H4 (cell line): ENCODE data around the gene FBXL15. TPM values are rescaled to one million over a fixed set of nuclear protein-coding genes. Genes with fewer than 3 reads are reported as not detected.

Source experiments
- DNase-seq: peaks from one replicate; pipeline ENCODE4 v3.0.0-alpha.2; 2015; ENCODE audit warnings: low spot score
- total RNA-seq: library from RNA; depleted of rRNA; stranded (reverse); fragments of >200 nt; shearing (Covaris generic); gene quantifications from 2 replicates; pipeline ENCODE4 v1.2.3, GENCODE V29; 2014

Gene FBXL15
- total RNA-seq, 1 experiment from 2014 or later: 7.3 TPM

DNA sequence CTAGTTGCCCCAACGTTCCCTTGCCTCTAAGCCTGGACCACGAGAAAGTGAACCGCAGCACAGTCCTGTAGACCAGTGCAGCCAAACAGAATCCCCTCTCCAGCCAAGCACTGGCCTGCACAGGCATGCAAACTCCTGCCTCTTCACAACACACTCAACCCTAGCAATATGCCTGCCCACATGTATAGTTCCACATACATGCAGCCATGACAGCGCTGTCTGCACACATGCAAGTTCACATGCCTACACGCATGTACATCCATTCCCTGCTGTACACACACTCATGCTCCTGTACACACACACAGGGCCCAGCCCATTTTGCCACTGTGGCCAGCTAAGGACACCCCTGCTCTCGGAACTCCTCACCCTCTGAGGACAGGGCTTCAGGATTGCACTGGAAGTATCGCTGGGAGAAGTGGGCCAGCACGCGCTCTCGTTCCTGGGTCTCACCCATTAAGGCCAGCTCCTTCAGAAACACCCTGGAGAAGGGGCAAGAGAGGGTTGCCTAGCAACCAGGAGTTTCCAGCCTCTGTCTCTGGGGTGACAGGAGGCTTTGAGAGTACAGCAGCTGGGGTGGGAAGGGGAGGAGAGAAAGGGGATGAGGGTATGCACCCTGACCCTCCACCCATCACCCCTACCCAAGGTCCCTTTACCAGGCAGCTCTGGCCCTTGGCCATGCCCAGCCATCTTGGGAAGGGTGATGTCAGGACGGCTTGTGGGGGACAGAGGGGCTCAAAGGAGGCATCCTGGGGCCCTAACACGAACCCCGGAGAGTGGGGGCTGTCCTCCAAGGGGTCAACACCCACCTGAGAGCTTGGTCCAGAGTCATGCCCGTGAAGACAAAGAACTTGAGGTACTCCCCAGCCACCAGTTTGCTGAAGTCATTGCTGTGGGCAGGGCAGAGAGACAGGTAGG, 9.0 kb upstream of the FBXL15 start:
- no peak for DNase-seq

DNA sequence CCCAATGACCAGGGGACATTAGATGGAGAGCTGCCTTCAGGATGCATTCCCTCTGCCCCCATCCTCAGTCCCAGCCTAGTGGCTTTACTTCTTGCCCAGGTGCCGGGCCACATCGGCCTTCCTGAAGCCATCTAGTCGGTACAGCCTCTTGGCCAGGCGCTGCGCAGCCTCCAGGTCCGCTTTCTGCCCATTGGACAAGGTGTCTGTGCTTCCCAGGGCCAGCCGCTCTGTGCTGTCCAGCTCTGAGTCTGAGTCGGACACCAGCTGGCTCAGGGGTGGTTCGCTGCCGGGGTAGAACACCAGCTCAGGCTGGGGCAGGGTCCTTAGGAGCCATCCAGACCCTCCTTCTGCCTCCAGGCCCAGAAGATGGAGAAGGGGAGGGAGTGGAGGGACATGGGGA, 8.3 kb upstream of the FBXL15 start:
- DNase-seq: no peak

DNA sequence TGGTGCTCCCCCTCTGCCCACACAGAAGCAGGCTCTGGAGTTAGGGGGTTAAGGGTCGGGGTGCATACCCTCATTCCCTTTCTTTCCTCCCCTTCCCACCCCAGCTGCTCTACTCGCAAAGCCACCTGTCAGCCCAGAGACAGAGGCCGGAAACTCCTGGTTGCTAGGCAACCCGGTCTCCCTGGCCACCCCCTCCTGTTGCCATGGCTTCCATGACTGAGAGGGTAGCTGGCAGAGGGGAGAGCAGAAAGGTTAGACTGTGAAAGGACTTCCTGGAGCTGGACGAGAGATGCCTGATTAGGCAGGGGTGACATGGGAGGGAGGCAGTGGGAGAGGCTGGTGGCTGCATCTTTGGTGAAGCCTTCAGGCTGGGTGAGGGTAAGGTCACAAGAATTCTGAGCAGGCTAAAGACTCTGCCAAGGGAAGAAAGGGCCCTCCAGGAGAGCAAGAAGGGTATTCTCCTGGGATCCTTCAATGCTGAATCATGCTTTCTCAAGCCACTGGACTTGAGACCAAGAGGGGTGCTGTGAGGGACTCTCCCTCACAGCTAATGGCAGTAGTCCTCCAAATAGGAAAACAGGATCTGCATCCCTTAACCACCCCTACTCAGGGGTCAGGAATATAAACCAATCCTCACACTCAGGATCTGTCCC, 7.5 kb upstream of the FBXL15 start:
- DNase-seq: no peak

DNA sequence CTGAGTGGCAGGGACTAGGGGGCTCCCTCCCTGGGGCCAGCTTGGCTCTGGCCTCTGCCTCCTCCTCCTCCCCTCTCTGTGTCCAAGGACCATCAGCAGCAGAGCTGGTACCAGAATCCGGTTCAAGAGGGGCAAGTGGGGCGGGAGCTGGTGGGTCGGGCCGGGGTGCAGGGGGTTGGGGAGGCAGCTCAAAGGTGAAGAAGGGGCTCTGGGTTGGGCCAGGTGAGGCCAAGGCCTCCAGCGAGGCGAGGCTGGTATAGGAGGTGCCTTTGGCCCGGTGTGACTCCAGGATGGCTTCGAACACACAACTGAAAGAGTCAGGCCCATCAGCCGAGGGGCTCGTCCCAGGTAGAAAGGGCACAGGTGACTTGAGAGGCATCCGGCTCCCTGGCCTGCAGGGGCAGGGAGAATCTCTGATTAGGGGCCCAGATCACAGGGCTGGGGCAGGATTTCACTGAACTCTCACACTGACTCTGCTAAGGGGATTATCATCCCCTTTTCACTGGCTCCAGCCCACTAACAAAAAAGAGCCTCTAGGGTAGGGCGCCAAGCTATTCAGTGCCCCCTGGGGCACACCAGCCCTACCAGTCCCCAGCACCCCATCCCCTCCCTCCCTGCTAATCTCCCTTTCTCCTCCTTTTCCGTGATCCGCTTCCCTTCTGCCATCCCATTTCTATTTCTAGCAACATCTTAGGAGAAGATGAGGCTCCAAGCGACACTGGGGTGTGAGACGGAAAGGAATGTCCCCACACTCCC, 6.7 kb upstream of the FBXL15 start:
- DNase-seq: no peak

DNA sequence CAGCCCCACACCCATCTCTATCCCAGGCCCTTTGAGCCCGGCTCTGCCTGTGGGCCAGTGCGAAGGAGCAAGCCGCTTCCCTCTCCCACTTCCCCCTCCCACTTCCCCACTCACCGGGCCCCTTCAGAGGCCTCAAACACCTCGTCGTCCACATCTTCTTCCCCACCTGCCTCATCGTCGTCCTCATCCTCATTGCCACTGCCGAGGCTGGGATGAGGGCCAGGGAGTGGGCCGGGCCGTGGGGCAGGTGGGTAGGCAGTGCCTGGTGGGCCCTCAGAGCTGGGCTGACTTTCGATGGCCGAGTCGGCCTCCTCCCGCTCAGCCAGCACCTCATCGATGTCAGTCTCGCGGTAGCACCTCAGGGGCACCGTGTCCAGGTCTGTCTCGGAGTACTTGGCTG, 5.9 kb upstream of the FBXL15 start:
- DNase-seq: no peak

DNA sequence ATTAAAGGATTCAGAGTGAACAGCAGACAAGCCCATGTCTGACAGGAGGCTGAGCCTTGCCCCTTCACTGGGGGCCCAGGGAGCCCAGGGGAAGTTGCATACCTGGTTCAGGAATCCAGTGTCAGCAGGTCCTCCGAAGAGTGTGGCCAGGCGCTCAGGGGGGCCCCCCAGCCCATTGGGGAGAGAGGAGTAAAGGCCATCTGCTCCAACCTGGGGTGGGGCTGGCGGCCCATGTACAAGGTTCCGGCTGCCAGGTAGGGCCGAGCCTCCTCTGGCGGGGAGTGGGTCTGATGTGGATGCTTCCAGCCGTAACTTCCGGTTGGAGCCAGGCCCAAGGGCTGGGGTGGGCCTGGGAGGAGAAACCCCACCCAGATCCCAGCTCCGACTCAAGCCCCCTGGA, 4.4 kb upstream of the FBXL15 start:
- DNase-seq: no peak

DNA sequence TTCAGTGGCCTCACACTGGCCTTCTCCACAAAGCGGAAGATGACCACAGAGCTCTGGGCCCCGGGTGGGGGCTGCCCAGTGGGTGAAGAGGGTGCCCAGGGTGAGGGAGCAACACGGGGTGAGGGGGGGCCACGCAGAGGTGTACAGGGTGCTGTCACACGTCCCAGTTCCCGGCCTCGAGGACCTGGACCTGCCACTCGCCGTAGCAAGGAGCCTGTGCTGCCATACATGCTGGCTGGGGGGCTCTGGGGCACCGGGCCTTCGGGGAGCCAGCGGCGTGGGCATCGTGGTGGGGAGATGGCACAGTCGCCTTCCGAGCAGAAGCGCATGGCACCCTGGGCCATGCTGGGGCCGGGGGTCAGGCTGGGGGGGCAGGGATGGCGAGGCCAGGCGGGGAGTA, 3.9 kb upstream of the FBXL15 start:
- DNase-seq: no peak

DNA sequence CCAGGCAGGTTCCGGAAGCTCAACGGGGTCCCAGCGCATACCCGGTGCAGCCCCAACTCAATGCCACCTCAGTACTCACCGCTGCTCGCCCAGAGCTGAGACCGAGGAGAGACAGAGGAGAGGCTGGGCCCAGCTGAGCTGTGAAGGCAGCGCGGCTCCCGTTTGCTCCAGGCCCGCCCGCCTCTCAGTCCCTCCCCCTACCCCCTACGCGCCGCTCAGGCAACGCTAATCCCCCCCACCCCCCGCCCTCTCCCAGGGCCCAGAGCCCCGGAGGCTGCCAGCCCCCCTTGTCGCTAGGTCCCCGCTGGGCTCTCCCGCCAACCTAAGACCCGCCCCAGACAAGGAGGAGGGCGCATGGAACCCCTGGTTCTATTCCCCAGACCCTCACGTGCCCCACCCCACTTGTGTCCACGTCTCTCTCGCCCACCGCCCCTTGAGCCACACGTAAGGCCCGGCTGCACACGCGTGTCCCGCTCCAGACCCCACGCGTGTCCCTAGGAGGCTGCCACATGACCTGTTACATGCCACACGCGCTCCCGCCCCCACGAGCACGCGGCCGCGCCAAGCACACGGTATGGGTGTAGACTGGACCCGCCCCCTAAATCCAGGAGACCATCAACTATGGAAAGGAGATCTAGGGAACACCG, 1.9 kb upstream of the FBXL15 start, which contains the start of gene PSD:
PSD (minus strand) TSS at position 164 of the 647 bp plus-strand sequence. CDS start 1,747 bp downstream, outside the sequence.
- no peak for DNase-seq

DNA sequence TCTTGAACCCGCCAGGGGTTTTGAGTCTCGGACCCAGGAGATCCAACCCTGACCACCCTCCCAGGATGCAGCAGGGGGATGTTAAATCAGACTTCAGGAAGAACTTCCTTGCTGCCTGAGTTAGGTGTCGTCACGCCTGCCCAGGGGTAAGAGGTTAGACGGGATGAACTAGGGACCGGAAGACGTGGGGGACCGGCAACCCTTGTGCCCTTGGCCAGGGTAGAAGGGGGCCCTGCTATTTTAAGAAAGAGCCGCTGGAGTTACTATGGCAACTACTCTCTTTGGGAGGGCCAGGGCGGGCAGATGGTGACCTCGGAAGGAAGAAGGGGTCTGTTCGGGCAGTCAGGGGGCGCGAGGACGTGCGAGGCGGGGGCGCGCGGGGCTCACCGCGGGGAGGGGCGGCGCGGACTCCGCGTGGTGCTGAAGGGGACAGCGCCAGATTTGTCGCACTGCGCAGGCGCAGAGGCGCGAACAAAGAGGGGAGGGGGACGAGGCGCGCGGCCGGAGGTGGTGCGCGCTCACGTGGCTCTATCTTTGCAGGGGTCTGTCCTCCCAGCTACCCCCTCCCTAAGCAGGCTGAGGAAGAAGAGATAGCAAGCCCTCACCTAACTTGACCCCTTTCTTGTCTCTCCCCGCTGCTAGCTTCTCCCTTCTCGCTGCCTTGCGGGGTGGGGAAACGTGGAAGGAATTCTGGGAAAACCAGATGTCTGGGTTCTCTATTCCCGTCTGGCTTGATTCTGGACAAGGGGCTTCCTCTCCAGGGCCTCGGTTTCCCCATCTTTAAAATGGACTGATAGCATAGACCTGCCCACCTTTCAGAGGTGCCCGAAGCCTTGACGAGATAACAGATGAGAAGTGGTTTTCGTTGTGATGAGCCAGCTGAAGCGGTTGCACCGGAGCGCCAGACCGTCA, 1.1 kb upstream of the FBXL15 start:
- no peak for DNase-seq

DNA sequence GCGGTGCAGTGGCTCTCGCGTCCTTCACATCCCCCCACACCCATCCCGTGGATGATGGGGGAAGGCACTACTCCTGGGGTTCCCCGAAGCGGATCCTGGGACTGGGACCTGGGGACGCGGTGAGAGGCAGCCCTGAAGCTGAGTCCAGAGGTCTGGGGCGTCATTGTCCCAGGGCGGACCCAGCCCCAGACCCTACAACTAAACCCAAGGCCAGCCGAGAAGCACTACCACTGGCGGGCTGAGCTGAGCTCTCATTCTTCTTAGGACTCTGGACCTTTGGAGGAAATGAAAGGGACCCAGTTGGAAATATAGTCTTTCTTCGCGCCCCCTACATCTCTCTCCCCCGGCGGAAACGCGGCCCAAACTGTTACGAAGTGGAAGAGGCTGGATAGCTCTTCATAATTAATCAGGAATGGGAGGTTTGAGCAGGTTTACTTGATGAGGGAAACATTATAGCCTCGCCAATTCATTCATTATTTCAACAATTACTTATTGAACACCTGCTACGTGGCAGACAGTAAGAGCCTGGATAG, 389 bp upstream of the FBXL15 start:
- DNase-seq: no peak

DNA sequence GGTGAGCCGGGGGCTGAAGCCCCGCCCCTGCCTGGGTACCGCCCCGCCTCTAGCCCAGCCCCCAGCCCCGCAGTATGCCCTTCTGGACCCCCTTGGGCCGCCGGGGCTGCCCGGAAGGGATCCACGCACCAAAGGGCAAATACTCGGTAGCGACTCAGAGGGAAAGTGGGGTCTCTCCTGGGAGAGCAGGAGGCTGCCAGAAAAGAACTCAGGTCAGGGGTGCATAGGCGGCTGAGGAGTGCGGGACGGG, 796 bp downstream of the FBXL15 start:
- no peak for DNase-seq

DNA sequence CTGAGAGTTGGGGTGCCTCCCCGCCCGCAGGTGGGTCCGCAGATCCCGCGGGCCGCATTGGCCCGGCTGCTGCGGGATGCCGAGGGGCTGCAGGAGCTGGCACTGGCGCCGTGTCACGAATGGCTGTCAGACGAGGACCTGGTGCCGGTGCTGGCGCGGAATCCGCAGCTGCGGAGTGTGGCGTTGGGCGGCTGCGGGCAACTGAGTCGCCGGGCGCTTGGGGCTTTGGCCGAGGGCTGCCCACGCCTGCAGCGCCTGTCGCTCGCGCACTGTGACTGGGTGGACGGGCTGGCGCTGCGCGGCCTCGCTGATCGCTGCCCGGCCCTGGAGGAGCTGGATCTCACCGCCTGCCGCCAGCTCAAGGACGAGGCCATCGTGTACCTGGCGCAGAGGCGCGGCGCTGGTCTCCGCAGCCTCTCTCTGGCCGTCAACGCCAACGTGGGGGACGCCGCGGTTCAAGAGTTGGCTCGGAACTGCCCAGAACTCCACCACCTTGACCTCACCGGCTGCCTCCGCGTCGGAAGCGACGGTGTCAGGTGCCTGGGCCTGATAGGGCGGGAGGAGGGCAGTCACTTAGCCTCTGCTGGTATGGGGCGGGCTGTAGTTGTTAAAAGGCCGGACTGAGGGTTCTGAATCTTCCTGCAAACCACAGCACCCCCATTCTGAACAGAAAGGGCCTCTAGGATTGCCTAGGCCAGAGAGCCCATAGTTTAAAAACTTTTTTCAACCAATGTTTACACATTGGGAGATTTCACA, 1.3 kb downstream of the FBXL15 start:
- DNase-seq: no peak

DNA sequence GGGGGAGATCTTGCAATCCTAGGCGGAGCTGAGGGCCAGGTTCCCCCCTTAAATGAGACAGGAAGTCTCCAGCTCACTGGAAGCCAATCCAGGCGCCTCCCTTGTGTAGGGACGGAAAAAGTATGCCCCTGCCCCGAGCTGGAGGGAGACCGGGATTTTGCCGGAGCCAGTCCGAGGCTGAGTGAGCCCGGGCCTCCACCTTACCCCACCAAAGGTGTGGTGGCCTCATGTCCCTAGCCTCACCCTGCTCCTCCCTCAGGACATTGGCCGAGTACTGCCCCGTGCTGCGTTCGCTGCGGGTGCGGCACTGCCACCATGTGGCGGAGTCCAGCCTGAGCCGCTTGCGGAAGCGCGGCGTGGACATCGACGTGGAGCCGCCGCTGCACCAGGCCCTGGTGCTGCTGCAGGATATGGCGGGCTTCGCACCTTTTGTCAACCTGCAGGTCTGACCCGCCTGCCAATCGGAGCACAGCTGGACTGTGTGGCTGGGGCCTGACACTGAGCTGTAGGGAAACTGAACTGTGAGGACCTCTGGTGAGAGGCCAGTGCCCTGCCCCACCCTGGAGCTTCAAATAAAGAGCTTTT, 2.0 kb downstream of the FBXL15 start:
- DNase-seq: no peak

DNA sequence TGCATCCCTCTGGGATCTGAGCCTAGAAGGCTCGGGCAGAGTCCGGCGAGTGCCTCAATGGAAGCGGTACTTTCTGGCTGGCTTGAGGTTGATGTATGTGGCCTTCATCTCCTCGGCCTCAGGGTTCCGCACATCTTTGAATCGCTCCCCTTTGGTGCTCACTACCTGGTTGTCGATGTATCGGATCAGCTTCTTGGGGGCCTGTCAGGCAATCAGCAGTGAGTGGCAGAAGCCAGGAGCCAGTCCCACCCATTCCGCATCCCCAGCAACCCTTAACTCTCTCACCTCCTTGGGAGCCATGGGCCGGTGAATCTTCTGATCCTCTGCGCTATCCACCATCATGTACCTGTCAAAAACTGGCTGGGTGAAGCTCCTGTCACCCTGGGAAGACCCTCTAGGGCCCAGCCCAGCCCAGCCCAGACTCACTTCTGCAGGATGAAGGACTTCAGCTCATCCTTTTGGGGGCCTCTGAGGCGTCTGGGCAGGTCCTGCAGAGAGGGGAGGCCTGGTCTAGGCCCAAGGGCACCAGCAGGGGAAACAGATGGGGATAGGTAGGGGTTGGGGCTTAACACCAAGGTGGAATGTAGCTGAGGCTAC, 2.8 kb downstream of the FBXL15 start:
- no peak for DNase-seq

DNA sequence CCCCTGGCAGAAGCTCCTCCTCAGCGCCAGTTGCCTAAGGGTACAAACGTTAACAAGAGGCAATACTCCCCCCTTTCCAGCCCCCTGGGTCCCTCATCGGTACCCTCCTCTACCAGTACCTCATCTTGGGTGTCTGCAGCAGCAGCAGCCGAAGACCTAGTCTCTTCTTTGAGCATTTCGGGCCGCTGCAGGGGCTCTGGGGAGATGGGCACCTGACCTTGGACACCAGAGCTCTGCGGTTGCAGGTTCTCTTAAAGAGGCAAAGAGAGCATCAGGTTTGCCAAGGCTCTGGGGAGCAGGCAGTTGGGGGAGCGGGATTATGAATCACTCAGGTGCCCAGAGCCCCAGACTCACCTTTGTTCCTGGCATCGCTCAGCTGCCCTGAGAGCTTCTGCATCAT, 3.5 kb downstream of the FBXL15 start:
- no peak for DNase-seq

DNA sequence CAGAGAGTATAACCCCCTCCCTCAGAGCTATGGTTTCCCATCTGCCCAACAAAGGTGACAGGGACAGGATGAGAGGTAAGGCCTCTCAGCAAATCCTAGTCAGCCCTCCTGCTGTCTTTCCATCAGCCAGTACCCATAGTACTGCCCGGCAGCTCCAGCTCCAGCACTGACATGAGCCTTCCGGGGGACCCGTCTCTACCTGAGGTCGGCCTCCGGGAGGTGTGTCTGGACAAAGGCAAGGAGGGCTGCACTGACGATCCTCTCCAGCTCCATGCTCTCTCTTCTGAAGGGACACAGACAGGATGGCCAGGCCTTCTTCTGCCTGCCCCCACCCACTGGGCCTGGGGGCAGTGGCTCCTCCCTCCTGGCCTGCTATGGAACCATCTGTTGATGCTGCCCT, 4.3 kb downstream of the FBXL15 start:
- no peak for DNase-seq

DNA sequence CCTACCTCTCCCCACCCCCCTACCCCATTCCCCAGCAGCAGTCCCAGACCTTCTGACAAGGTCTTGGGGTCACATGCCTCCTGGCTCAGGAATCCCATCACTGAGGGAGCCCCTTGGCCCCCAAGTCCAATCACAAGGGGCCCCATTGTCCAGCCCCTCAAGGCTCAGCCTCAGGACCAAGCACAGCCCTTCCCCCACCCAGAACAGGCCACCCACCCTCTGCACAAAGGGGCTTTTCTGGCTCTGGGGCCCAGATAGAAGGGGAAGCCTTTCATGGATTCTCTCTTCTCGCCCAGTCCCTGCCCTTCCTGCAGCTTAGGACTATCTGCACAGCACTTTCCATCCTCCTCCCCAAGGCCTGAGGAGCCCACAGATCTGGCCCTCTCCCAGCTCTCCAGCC, 4.8 kb downstream of the FBXL15 start:
- DNase-seq: no peak

DNA sequence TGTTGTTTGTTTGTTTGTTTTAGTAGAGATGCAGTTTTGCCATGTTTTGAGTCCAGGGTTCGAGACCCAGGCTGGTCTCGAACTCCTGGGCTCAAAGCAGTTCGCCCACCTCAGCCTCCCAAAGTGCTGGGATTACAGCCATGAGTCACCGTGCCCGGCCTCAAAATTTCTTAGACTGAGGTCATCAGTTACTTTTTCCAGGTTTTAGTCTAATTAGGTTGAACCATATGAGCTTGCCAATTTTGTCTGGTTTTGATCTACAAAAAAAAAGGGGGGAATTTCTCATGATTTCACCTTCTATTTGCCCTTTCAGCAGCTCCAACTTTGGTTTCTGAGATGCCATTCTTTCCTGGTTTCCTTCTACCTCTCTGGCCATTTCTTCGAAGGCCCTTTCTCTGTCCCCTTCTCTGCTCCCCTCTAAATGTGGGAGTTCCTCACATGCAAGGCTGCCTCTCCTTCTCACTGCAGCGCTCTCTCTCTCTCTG, 6.2 kb downstream of the FBXL15 start:
- no peak for DNase-seq

DNA sequence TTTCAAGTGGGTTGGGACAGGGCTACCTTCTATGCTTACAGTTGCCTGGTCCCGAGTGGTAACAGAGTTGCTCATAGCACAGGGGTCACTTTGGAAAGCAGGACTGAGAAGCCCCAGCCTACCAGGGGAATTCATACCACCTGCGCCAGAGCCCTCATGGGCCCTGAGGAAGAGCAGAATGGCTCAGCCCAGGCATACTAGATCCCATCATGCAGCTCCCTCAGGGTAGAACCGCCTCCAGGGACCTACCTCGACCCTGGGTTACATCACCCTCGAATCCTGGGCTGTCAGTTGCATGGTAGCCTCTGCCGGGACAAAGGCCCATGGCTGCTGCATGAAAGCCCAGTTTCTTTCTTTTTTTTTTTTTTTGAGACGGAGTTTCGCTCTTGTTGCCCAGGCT, 8.8 kb downstream of the FBXL15 start:
- no peak for DNase-seq
